ENCODE results near the gene SIX3. TPM values are rescaled to one million over a fixed set of nuclear protein-coding genes. Genes with fewer than 3 reads are reported as not detected.

Gene SIX3
- total and polyA plus RNA-seq, 2 of the 4 experiments (the other 2 are of a cell fraction), result not detected

DNA sequence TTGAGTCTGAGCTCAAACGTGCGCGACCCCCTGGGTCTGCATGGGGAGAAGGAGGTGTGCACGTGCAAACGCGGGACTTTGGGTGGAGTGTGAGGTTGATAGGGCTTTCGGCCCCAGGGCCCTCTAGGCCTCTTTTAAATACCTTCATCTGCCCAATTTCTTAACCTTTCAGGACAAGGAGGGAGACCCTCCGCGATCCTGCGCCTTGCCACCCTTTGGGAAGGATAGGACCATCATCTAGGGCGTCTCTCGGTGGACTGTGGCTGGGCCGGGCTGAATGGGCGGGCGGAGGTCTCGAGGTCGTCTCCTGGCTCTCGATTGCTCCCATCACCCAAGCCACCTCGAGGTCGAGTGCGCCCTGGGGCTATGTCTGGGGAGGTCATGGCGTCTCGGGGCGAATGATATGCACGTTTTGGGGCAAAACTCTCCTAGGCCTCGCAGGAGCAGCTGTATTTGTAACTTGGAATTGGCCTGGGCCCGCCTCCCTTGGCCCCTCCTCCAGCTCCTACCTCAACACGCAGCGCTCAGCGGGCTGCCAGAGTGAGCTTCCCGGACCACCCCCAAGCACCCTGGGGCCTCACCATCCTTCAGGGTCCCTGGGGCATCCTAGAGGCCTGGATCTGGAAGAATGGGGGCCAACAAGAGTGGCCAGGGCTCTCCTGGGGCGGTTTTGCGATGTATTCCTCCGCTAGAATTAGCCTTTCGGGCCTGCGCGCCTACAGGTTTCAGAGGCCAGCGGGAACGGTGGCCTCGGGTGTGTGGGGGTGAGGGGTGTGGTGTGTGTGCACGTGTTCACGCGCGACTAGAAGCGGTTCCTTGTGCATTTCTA is 8.7 kb upstream of the SIX3 start:
- no peak overlapping the region for H2BK120ac ChIP-seq (ENCODE audit: low read depth, low read length)
- BruUV-seq (replicated peaks), result no TSS peak
- no peaks in the 10 kb centered on the region for H4K20me1 ChIP-seq (ENCODE audit: insufficient read depth, low read length)
- H3K23ac ChIP-seq (ENCODE audit: low read depth, low read length), result no peak overlapping the region
- H3K9me3 ChIP-seq (ENCODE audit: control insufficient read depth, insufficient read depth, low read length), result peaks cover 2% of the 10 kb centered on the region
- no peak overlapping the region for H2BK5ac ChIP-seq (ENCODE audit: low read depth, low read length, poor library complexity, severe bottlenecking)
- dilution Hi-C loops (cut with HindIII; ENCODE audit: low sequenced_read_pairs, unreplicated experiment) (no loop called here), intact Hi-C loops (cut with micrococcal nuclease) (no loop called here), in situ Hi-C loops (cut with MboI; ENCODE audit: low sequenced_read_pairs) (no loop called here)
- H3K27me3 ChIP-seq (ENCODE audit: control insufficient read depth, insufficient read depth, low read length), result peaks cover 96% of the 10 kb centered on the region
- no peak overlapping the region for H3K9ac ChIP-seq (ENCODE audit: low read depth, low read length)
- 17% methylated on average over 6 of the region's 45 CpGs; no CpG with 5 or more reads in 1 of the 2 experiments for WGBS, 2 experiments (ENCODE audit: extremely low coverage in 2 of 2, insufficient read length in 1 of 2)
- no peak overlapping the region for H3K14ac ChIP-seq (replicated peaks; ENCODE audit: low read depth, low read length)
- H3K79me1 ChIP-seq (ENCODE audit: low read depth in 1 of 2, low read length in 2 of 2), result no peaks in the 10 kb centered on the region
- H3K27ac ChIP-seq (ENCODE audit: insufficient read depth, low read length), result no peak overlapping the region
- no peak overlapping the region for H2AK5ac ChIP-seq (ENCODE audit: low read depth, low read length)
- no peak overlapping the region for H3K4me2 ChIP-seq (ENCODE audit: low read depth, low read length)
- no peaks in the 10 kb centered on the region for H3K9me1 ChIP-seq (ENCODE audit: insufficient read depth, low read length)
- no peak overlapping the region for H3K4ac ChIP-seq (ENCODE audit: low read depth, low read length)
- POLR2A ChIA-PET (ENCODE audit: unreplicated experiment), result no interaction called here
- H4K8ac ChIP-seq (ENCODE audit: low read depth in 2 of 2, low read length in 2 of 2), result no peak overlapping the region
- TF ChIP-seq FOS (IDR thresholded peaks at IDR 0.05; ENCODE audit: low read depth, low read length), result no peak
- no peak for TF ChIP-seq BHLHE40 (IDR thresholded peaks at IDR 0.05; ENCODE audit: low read depth, low read length)
- no peak for TF ChIP-seq POLR2A (IDR thresholded peaks at IDR 0.05; ENCODE audit: low read depth, low read length)
- no peak for TF ChIP-seq SMC3 (IDR thresholded peaks at IDR 0.05; ENCODE audit: low read depth, low read length)
- no peak for TF ChIP-seq RFX5 (IDR thresholded peaks at IDR 0.05; ENCODE audit: low read depth, low read length)
- TF ChIP-seq, protein P1, sequence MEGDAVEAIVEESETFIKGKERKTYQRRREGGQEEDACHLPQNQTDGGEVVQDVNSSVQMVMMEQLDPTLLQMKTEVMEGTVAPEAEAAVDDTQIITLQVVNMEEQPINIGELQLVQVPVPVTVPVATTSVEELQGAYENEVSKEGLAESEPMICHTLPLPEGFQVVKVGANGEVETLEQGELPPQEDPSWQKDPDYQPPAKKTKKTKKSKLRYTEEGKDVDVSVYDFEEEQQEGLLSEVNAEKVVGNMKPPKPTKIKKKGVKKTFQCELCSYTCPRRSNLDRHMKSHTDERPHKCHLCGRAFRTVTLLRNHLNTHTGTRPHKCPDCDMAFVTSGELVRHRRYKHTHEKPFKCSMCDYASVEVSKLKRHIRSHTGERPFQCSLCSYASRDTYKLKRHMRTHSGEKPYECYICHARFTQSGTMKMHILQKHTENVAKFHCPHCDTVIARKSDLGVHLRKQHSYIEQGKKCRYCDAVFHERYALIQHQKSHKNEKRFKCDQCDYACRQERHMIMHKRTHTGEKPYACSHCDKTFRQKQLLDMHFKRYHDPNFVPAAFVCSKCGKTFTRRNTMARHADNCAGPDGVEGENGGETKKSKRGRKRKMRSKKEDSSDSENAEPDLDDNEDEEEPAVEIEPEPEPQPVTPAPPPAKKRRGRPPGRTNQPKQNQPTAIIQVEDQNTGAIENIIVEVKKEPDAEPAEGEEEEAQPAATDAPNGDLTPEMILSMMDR (conservative IDR thresholded peaks at IDR 0.05; ENCODE audit: low read depth, low read length), result no peak
- no peak for TF ChIP-seq MAZ (IDR thresholded peaks at IDR 0.05; ENCODE audit: borderline replicate concordance, low read depth, low read length)
- TF ChIP-seq, protein P2, sequence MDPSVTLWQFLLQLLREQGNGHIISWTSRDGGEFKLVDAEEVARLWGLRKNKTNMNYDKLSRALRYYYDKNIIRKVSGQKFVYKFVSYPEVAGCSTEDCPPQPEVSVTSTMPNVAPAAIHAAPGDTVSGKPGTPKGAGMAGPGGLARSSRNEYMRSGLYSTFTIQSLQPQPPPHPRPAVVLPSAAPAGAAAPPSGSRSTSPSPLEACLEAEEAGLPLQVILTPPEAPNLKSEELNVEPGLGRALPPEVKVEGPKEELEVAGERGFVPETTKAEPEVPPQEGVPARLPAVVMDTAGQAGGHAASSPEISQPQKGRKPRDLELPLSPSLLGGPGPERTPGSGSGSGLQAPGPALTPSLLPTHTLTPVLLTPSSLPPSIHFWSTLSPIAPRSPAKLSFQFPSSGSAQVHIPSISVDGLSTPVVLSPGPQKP (IDR thresholded peaks at IDR 0.05; ENCODE audit: borderline replicate concordance, low read depth, low read length), result no peak
- no peak for TF ChIP-seq RCOR1 (IDR thresholded peaks at IDR 0.05; ENCODE audit: insufficient replicate concordance, low read length)
- TF ChIP-seq CHD1 (IDR thresholded peaks at IDR 0.05; ENCODE audit: low read depth, low read length), result no peak
- TF ChIP-seq NFE2L2 (IDR thresholded peaks at IDR 0.05; ENCODE audit: low read depth, low read length), result no peak
- CTCF ChIA-PET, result no interaction called here
- no peak overlapping the region for H4K91ac ChIP-seq (ENCODE audit: insufficient read depth, low read depth, low read length)
- H3K4me3 ChIP-seq (ENCODE audit: insufficient read depth, low read depth, low read length), result no peak overlapping the region
- DNase-seq (no peak), ATAC-seq (ENCODE audit: low read depth) (no peak)
- H3K4me1 ChIP-seq (ENCODE audit: control insufficient read depth, insufficient read depth, low read length), result no peaks in the 10 kb centered on the region; the same call in 1 of the 2 replicates
- H3K18ac ChIP-seq (ENCODE audit: low read depth, low read length), result no peak overlapping the region
- H2BK20ac ChIP-seq (ENCODE audit: low read depth, low read length), result no peak overlapping the region
- no peak overlapping the region for H2AK9ac ChIP-seq (replicated peaks; ENCODE audit: low read depth, low read length, poor library complexity)
- no peak overlapping the region for H2AFZ ChIP-seq (replicated peaks; ENCODE audit: low read length, poor library complexity)
- no peak overlapping the region for H4K5ac ChIP-seq (ENCODE audit: low read depth, low read length)
- H2BK15ac ChIP-seq (ENCODE audit: low read depth, low read length), result no peak overlapping the region
- H3K56ac ChIP-seq (ENCODE audit: extremely low read depth, insufficient read depth, low read length), result no peak overlapping the region
- no peaks in the 10 kb centered on the region for H3K36me3 ChIP-seq (ENCODE audit: control insufficient read depth, insufficient read depth, low read length)
